Smooth muscle cell (in vitro differentiated cells): Measurements from ENCODE around the gene HOXC12. TPM values are rescaled to one million over a fixed set of nuclear protein-coding genes. Genes with fewer than 3 reads are reported as not detected.

ENCODE experiments used
- DNase-seq: peaks from one replicate; lab custom pipeline; 2025; ENCODE audit not compliant: unreplicated experiment; lab: John Stamatoyannopoulos, UW
- H2AFZ ChIP-seq: fragments of 200-600 bp; sonication (generic); 2 replicates; pipeline ENCODE4 v1.6.0; 2016; ENCODE audit warnings: antibody characterized with exemption, low read depth, mild to moderate bottlenecking
- H3F3A ChIP-seq: fragments of 200-600 bp; sonication (generic); 2 replicates; pipeline ENCODE4 v1.6.0; 2017; ENCODE audit warnings: antibody characterized with exemption, low read depth
- H3K27ac ChIP-seq: fragments of 200-600 bp; sonication (generic); 2 replicates; pipeline ENCODE4 v1.5.1; 2016; ENCODE audit warnings: low read depth, mild to moderate bottlenecking
- H3K27me3 ChIP-seq: fragments of 200-600 bp; sonication (generic); 2 replicates; pipeline ENCODE4 v1.6.1; 2016; ENCODE audit warnings: low read depth, mild to moderate bottlenecking
- H3K36me3 ChIP-seq: fragments of 200-600 bp; sonication (generic); 2 replicates; pipeline ENCODE4 v1.5.1; 2016; ENCODE audit warnings: low read depth
- H3K4me1 ChIP-seq: fragments of 200-600 bp; sonication (generic); 2 replicates; pipeline ENCODE4 v1.5.1; 2016; ENCODE audit warnings: low read depth
- H3K4me2 ChIP-seq: fragments of 200-600 bp; sonication (generic); 2 replicates; pipeline ENCODE4 v1.6.0; 2016; ENCODE audit warnings: mild to moderate bottlenecking
- H3K4me3 ChIP-seq: fragments of 200-600 bp; sonication (generic); 2 replicates; pipeline ENCODE4 v1.5.1; 2016; ENCODE audit warnings: mild to moderate bottlenecking
- H3K79me2 ChIP-seq: fragments of 200-600 bp; sonication (generic); 2 replicates; pipeline ENCODE4 v1.6.0; 2016; ENCODE audit warnings: low read depth, mild to moderate bottlenecking
- H3K9ac ChIP-seq: fragments of 200-600 bp; sonication (generic); 2 replicates; pipeline ENCODE4 v1.6.0; 2016; ENCODE audit warnings: low read depth
- H3K9me3 ChIP-seq: fragments of 200-600 bp; sonication (generic); replicated peaks from 2 replicates; pipeline ENCODE4 v1.5.1; 2016; ENCODE audit warnings: low read depth
- H4K20me1 ChIP-seq: fragments of 200-600 bp; sonication (generic); 2 replicates; pipeline ENCODE4 v1.6.0; 2016; ENCODE audit warnings: low read depth
- WGBS: methylation state at CpG from one replicate; pipeline ENCODE4 v1.1.7; 2016; ENCODE audit warnings: low lambda C conversion rate; 5-methylcytosine and 5-hydroxymethylcytosine counted together
- polyA plus RNA-seq: library from polyadenylated mRNA; unstranded; fragments of >200 nt; fragmentation: Nextera tagmentation; extraction: Ambion mirVana; gene quantifications from 2 replicates; pipeline ENCODE4 v1.2.1, GENCODE V29; 2016
- total RNA-seq: library from RNA; depleted of rRNA; stranded (reverse); fragments of >200 nt; gene quantifications from 2 replicates; pipeline ENCODE4 v1.2.3, GENCODE V29; 2014
- TF ChIP-seq, protein P1 (sequence below): fragments of 200-600 bp; sonication (generic); IDR thresholded peaks from 2 replicates; pipeline ENCODE4 v1.5.1; 2017; ENCODE audit warnings: borderline replicate concordance, mild to moderate bottlenecking, antibody characterized with exemption; ENCODE audit not compliant: insufficient read depth, poor library complexity, severe bottlenecking

Gene HOXC12
- total and polyA plus RNA-seq, 2 experiments from 2014 or later: 0.32 TPM; not detected in 1

DNA sequence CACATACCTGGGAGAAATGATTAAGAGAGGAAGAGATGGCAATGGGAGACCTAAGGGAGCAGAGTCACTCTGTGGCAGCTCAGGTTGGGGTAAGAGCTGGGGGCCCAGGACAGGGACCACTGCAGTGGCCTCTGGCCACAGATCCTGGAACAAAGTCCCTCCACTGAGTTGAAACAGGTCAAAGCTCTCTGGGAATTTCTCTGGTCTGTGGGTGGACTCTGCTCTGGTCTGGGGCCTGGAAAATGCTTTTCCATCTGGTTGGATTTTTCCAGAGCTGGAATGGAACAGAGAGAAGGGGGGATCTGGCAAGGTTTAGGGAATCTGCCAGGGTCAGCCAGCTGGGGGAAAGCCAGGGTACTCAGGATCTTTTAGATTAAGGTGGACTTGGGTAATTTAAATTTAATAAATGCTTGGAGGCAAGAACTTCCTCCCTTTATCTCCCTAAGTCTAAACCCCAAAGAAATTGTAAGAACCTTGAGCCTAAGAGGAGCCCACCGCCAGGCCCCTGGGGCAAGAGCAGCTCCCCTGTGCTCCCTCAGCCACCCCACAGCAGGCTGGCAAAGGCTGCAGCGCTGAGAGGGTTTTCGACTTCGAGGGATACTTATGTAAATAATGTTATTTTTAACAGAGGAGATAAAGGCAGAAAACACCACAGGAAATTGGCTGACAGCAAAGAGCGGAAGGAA is 34.0 kb downstream of the HOXC12 start:
- Histone ChIP-seq H3F3A (no peaks in the 10 kb centered on the region), H3K27me3 (peaks cover 100% of the 10 kb centered on the region), H3K4me2 (no peak overlapping the region), H2AFZ (no peak overlapping the region), H3K9ac (no peak overlapping the region), H3K4me1 (no peaks in the 10 kb centered on the region), H3K27ac (no peak overlapping the region), H4K20me1 (no peaks in the 10 kb centered on the region), H3K36me3 (no peaks in the 10 kb centered on the region), H3K4me3 (no peak overlapping the region), H3K9me3 (no peaks in the 10 kb centered on the region), H3K79me2 (no peaks in the 10 kb centered on the region)
- TF ChIP-seq, protein P1, sequence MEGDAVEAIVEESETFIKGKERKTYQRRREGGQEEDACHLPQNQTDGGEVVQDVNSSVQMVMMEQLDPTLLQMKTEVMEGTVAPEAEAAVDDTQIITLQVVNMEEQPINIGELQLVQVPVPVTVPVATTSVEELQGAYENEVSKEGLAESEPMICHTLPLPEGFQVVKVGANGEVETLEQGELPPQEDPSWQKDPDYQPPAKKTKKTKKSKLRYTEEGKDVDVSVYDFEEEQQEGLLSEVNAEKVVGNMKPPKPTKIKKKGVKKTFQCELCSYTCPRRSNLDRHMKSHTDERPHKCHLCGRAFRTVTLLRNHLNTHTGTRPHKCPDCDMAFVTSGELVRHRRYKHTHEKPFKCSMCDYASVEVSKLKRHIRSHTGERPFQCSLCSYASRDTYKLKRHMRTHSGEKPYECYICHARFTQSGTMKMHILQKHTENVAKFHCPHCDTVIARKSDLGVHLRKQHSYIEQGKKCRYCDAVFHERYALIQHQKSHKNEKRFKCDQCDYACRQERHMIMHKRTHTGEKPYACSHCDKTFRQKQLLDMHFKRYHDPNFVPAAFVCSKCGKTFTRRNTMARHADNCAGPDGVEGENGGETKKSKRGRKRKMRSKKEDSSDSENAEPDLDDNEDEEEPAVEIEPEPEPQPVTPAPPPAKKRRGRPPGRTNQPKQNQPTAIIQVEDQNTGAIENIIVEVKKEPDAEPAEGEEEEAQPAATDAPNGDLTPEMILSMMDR: no peak
- no peak for DNase-seq
- 7% methylated on average over 5 of the region's 5 CpGs for WGBS

GRCh38 chr12:53989227-53990113 is 34.8 kb downstream of the HOXC12 start:
- Histone ChIP-seq H3K9ac (no peak overlapping the region), H3K4me2 (no peak overlapping the region), H3K4me1 (no peaks in the 10 kb centered on the region), H3K4me3 (no peak overlapping the region), H3K79me2 (no peaks in the 10 kb centered on the region), H3F3A (no peaks in the 10 kb centered on the region), H3K27ac (no peak overlapping the region), H3K27me3 (peaks cover 100% of the 10 kb centered on the region), H2AFZ (no peak overlapping the region), H4K20me1 (no peaks in the 10 kb centered on the region), H3K9me3 (no peaks in the 10 kb centered on the region), H3K36me3 (no peaks in the 10 kb centered on the region)
- TF ChIP-seq, protein P1: peak; percentile 39
- DNase-seq: no peak
- 21% methylated on average over 28 of the region's 28 CpGs for WGBS

GRCh38 chr12:53990311-53991076 is 35.8 kb downstream of the HOXC12 start:
- H3K4me2 ChIP-seq: no peak overlapping the region
- H3K27ac ChIP-seq: no peak overlapping the region
- H3K9ac ChIP-seq: no peak overlapping the region
- no peaks in the 10 kb centered on the region for H3K79me2 ChIP-seq
- H3K9me3 ChIP-seq: no peaks in the 10 kb centered on the region
- H3K4me1 ChIP-seq: no peaks in the 10 kb centered on the region
- H3K36me3 ChIP-seq: no peaks in the 10 kb centered on the region
- H3F3A ChIP-seq: no peaks in the 10 kb centered on the region
- 22% methylated on average over 27 of the region's 27 CpGs for WGBS
- no peak for DNase-seq
- TF ChIP-seq, protein P1: no peak
- no peaks in the 10 kb centered on the region for H4K20me1 ChIP-seq
- H3K27me3 ChIP-seq: peaks cover 100% of the 10 kb centered on the region
- no peak overlapping the region for H3K4me3 ChIP-seq
- H2AFZ ChIP-seq: no peak overlapping the region
